Pons (tissue), 1 donor: ENCODE results near the gene WDR83.
"Not testable (repeated sequence)": the region's sequence is repeated elsewhere in the genome, so short reads cannot be mapped to it uniquely, and the experiment has no call there.

Experiments used
- DNase-seq: peaks from one replicate; pipeline ENCODE4 v3.0.0-alpha.2; 2016; ENCODE audit warnings: low spot score

WDR83 gene

DNA sequence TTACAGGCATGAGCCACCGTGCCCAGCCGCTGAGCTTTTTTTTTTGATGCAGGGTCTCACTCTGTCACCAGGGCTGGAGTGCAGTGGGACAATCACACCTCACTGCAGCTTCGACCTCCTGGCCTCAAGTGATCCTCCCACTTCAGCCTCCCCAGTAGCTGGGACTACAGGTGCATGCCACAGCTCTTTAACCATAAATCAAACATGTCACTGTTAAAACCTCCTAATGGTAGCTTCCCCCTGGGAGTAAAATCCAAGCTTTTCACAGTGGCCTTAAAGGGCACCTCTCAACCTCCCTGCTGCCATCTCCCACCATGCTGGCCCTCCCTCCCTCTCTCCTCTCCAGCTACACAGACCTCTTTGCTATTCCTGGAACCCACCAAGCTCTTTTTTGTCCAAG, 19.2 kb downstream of the WDR83 start:
- no peak for DNase-seq

DNA sequence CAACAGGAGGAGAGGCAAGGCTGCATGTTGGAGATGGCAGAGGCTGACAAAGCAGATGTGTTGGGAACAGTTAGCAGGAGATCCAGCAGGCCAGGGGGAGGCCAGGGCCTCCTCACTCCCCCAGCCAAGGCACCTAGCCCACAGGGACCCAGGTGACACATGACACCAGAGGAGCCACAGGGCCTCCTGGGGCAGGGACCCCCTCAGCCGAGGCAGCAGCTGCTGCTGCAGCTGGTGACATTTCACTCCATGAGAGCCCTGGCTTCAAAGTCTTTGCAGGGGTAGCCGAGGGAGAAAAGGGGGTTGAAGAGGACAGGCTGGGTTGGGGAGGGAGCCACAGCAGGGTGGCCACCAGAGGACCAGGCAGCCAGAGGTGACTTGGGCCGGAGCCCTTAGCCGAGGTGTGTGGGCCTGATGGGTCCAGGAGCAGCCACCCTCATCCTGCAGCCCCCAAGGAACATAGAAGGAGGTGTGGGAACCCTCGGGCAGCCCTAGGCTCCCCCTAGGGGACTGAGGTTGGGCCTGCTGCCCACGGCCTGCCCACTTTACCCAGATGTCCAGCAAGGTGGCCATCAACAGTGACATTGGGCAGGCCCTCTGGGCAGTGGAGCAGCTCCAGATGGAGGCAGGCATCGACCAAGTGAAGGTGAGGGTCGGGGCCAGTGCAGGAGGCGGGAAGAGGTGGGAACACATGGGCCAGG, 21.0 kb downstream of the WDR83 start, which contains the start of gene GNG14:
TSS of gene GNG14 (plus strand) at position 503 of the 701 bp plus-strand sequence. CDS start at position 554, 51 bp downstream.
- no peak for DNase-seq

GRCh38 chr19:12689012-12689411, 22.4 kb downstream of the WDR83 start:
- no peak for DNase-seq

- no peak for DNase-seq
Measured at GRCh38 chr19:12689581-12690216, 23.1 kb downstream of the WDR83 start.

DNA sequence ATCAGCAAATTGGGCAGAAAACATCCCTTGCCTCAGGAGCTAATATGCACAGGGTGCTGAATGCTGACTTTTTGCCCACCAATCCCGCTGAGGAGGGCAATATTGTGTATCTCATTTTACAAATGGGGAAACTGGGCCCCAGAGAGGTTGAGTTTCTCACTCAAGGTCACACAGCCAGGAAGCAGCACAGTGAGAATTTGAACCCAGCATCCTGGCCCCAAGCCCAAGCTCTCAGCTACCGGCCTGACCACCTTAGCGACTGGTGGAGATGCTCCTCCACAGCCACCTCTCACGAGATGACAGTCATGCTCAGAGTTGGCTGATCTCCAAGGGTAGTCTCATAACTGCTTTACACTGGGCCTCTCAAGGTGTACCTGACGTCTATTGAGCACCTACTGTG, 26.4 kb downstream of the WDR83 start:
- no peak for DNase-seq

DNA sequence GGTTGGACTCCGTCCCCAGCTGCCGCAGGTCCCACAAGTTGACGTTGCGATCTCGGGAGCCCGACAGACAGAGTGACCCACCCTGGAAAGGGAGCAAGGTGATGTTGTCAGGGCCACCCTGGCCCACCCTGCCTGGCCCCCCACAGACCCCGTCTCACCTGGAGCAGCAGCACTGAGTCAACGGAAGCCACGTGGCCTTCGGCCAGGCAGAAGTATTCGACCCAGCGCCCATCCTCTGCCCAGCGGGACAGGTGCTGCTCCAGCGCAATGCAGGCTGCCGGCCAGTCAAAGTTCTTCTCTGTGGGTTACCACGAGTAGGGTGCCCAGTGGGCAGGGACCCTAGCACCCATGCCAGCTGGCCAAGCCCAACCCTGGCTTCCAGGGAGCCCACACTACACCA, 28.0 kb downstream of the WDR83 start:
- DNase-seq: no peak

DNA sequence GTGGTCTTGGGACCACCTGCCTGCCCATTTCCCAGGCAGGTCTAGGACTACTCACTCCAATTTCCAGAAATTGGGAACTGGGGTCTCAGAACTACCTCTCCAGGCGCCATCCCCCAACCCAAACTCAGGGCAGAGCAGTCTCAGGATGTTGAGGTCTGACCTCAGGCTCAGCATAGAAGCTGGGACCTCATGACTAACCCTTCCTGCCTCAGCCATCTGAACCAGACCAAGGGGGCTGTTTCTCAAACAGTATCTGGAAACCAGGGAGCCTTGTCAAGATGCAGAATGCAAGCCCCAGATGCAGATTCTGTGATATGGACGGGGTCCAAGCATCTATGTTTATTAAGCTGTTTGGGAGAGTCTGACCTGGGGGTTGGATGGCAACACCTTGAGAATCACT, 28.5 kb downstream of the WDR83 start:
- no peak for DNase-seq

GRCh38 chr19:12695514-12695913, 28.9 kb downstream of the WDR83 start:
- DNase-seq: no peak

DNA sequence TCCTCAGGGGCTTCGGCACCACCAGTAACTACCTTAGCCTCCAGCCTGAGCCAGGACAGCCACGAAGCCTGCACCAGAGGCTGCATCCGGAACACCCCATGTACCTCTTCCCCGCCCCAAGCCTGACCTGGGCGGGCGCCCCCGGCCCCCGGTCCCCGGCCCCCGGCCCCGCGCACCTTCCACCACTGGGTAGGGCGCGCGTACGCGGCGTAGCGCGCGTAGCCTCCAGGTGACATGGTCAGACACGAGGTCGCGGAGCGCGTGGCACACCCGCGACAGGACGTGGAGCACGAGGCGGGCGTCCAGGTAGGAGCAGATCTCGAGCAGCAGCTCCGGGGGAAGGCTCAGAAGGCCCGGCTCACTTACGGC, 29.4 kb downstream of the WDR83 start:
- no peak for DNase-seq

DNA sequence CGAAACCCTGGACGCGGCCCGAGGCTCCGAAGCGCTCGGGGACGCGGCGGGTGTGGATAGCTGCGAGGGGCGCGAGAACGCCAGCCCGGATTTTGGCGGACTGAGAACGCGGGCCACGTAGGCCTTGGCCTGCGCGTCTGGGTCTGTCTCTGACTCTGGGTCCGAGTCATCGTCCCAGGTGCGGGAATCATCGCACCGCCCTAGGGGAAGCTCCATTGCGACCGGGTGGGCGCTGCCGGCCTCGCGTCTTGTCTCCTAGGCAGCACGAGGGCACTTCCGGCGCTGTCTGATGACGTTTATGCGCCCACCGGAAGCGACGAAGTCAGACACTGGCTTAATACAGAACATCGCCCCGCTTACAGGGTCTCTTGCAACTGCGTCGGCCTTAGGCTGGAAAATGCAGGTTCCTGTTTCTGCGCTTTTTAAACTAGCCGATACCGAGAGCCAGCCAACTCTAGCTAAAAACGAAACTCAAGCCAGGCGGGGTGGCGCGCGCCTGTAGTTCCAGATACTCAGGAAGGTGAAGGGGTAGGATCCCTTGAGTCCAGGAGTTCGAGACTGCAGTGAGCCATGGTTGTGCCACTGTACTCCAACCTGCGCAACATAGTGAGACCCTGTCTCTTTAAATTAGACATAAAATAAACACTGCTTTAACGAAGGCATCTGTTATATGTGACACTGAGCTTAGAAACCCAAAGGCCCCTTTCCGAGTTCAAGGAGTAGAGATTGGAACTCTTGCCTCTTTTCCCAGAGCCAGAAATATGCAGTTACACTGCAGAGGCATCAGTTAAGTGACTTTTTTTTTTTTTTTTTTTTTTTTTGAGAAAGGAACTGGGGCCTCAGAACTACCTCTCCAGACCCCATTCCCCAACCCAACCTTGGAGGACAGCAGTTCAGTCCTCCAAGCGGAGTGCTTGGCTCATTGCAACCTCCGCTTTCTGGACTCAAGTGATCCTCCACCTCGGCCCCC, 30.0 kb downstream of the WDR83 start, which contains the start of gene FBXW9:
TSS of gene FBXW9 (minus strand) at position 266 of the 970 bp plus-strand sequence. CDS start at position 216, 50 bp downstream.
- peak; percentile 94 for DNase-seq

DNA sequence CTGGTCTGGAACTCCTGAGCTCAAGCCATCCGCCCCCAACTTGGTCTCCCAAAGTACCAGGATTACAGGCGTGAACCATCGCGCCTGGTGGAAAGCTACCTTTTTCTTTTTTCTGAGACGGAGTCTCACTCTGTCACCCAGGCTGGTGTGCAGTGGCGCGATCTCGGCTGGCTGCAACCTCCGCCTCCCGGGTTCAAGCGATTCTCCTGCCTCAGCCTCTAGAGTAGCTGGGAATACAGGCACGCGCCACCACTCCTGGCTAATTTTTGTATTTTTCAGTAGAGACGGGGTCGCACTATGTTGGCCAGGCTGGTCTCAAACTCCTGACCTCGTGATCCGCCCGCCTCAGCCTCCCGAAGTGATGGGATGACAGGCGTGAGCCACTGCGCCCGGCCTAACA, 30.8 kb downstream of the WDR83 start:
- DNase-seq: not testable (repeated sequence)

GRCh38 chr19:12698138-12698537, 31.5 kb downstream of the WDR83 start:
- DNase-seq: no peak

- no peak for DNase-seq
Measured at GRCh38 chr19:12701596-12702282, 35.1 kb downstream of the WDR83 start.

DNA sequence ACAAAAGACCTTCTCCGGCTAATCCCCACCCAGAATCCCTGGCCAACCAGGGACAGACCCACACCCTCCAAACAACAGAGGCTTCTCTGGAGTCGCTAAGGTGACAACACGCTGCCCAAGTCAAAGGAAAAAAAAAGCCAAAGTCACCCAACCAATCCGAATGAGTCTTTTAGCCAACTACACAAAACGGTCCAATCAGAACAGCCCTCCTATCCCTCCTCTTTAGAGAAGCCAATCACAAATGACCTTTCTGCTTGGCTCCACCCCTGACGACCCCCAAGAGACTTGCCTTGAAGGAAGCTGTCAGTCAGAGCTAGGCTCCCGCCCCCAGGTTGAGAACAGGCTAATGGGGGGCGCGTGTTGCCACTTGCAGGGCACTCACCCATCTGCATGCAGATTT, 36.4 kb downstream of the WDR83 start:
- DNase-seq: no peak

DNA sequence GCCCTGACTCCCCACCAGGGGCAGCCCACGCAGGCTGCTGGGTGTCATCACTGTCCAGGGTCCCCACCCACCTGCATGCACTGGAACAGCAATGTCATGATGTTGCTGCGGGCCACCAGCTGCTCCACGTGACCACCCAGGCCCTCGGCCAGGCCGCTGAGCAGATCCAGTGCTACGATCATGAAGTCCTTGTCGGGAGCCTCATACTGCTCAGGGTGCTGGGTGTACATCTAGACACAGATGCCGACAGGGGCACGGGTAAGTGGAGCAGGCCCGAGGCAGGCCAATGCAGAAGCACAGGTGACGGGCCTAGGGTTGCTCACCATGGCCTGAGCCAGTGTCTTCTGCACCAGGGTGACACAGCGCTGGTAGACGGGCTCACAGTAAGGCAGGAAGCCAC, 38.6 kb downstream of the WDR83 start:
- DNase-seq: no peak

GRCh38 chr19:12705654-12706331, 39.2 kb downstream of the WDR83 start:
- no peak for DNase-seq

- no peak for DNase-seq
Measured at GRCh38 chr19:12706332-12706718, 39.7 kb downstream of the WDR83 start.

DNA sequence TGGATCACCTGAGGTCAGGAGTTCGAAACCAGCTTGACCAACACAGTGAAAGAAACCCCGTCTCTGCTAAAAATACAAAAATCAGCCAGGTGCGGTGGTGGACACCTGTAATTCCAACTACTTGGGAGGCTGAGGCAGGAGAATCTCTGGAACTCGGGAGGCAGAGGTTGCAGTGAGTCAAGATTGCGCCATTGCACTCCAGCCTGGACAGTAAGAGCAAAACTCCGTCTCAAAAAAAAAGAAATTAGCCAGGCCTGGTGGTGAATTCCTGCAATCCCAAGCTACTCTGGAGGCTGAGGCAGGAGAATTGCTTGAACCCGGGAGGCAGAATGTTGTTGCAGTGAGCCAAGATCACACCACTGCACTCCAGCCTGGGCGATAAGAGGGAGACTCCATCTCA, 42.0 kb downstream of the WDR83 start:
- DNase-seq: no peak

DNA sequence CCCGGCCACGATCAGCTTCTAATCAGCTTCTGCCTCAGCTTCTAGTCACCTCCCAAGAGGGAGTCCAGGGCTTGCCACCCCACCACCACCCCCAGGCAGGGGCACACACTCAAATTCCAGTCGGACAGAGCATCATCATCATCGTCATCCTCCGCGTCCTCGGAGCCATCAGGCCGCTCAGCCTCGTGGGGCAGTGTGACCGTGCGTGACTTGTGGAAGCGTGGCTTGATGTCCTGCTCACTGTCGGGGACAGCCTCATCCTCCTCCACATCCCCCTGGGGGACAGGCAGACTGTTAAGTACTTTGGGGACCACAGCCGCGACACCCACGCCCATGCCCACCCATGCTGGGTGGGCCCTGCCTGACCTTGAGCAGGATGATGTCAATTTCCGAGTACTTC, 44.6 kb downstream of the WDR83 start:
- DNase-seq: no peak

GRCh38 chr19:12712077-12712476, 45.5 kb downstream of the WDR83 start:
- not testable (repeated sequence) for DNase-seq

- DNase-seq: not testable (repeated sequence)
Measured at GRCh38 chr19:12713304-12713703, 46.7 kb downstream of the WDR83 start.
